Globus pallidus (tissue), 1 donor: ENCODE results near the gene DEGS1.
A peak's percentile ranks its signal among the peaks of the same experiment; 100 is the strongest.
"Not testable (repeated sequence)": the region's sequence is repeated elsewhere in the genome, so short reads cannot be mapped to it uniquely, and the experiment has no call there.

ENCODE experiments used
- DNase-seq: peaks from one replicate; pipeline ENCODE4 v3.0.0-alpha.2; 2015; ENCODE audit warnings: low spot score

DEGS1 gene

GRCh38 chr1:224180783-224181452, 2.1 kb upstream of the DEGS1 start:
- no peak for DNase-seq

- no peak for DNase-seq
Measured at GRCh38 chr1:224181453-224181810, 1.6 kb upstream of the DEGS1 start.

GRCh38 chr1:224182057-224182865, 779 bp upstream of the DEGS1 start:
- no peak for DNase-seq

- DNase-seq = peak; percentile 33
Measured at GRCh38 chr1:224183591-224184312, 712 bp downstream of the DEGS1 start.

GRCh38 chr1:224185208-224185607, 2.2 kb downstream of the DEGS1 start:
- no peak for DNase-seq

- DNase-seq = no peak
Measured at GRCh38 chr1:224188286-224188685, 5.2 kb downstream of the DEGS1 start.

- no peak for DNase-seq
Measured at GRCh38 chr1:224189561-224189960, 6.5 kb downstream of the DEGS1 start.

- no peak for DNase-seq
Measured at GRCh38 chr1:224192082-224192788, 9.2 kb downstream of the DEGS1 start.

GRCh38 chr1:224193319-224193966, 10.4 kb downstream of the DEGS1 start:
- DNase-seq = no peak

- no peak for DNase-seq
Measured at GRCh38 chr1:224196813-224197600, 14.0 kb downstream of the DEGS1 start.

GRCh38 chr1:224198572-224198971, 15.5 kb downstream of the DEGS1 start:
- DNase-seq = no peak

GRCh38 chr1:224199679-224200078, 16.6 kb downstream of the DEGS1 start:
- DNase-seq = no peak

- no peak for DNase-seq
Measured at GRCh38 chr1:224201383-224201782, 18.3 kb downstream of the DEGS1 start.

GRCh38 chr1:224201853-224202252, 18.8 kb downstream of the DEGS1 start:
- no peak for DNase-seq

GRCh38 chr1:224203243-224204016, 20.4 kb downstream of the DEGS1 start:
- peak; percentile 69 for DNase-seq

GRCh38 chr1:224205438-224205840, 22.4 kb downstream of the DEGS1 start:
- DNase-seq = no peak

- not testable (repeated sequence) for DNase-seq
Measured at GRCh38 chr1:224205931-224206538, 23.0 kb downstream of the DEGS1 start.

GRCh38 chr1:224211206-224211962, 28.3 kb downstream of the DEGS1 start:
- no peak for DNase-seq

- DNase-seq = no peak
Measured at GRCh38 chr1:224212618-224213061, 29.6 kb downstream of the DEGS1 start.
